Measurements from ENCODE around the gene ZNF319.
"Not testable (repeated sequence)": the region's sequence is repeated elsewhere in the genome, so short reads cannot be mapped to it uniquely, and the experiment has no call there.

ZNF319 gene

DNA sequence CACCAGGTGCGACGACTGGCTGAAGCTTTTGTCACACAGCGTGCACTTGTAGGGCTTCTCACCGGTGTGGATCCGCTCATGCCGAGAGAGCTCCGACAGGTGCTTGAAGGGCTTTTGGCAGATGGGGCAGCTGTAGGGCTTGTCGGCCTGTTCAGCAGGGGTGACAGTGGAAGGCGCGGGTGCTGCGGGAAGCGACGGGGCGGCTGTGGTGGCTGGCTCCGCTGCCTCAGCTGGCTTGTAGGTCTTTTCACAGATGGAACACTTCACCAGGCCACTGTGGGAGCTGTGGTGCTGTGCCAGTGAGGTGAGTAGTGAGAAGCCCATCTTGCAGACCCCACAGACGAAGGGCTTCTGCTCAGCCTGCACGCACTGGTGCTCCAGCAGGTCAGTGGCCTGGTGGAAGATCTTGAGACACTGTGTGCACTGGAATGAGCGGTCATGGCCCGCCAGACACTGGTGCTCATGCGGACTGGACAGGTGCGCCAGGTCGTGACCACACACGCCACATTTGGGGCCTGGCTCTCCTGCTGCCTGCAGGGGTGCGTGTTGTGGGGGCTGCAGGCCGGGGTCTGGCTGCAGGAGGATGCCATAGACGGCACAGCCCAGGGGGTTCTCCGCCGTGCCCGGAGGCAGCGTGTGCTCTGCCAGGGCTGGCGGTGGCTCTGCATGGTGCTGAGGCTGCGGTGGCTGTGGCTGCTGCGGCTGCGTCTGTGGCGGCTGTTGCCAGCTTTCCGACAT is 2.8 kb downstream of the ZNF319 start:
- DNase-seq (ENCODE audit: low spot score): peak; percentile 49

DNA sequence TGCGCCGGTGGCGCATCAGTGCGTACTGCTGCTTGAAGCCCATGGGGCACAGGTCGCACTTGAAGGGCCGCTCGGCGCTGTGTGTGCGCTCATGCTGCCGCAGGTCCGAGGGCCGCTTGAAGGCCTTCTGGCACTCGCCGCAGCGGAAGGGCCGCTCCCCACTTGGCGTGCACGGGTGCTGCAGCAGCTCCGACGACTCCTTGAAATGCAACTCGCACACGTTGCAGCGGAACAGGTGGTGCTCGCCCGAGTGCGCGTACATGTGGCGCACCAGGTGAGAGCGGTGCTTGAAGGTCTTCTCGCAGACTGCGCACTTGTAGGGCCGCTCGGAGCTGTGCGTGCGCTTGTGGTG is 3.3 kb downstream of the ZNF319 start:
- peak; percentile 62 for DNase-seq (ENCODE audit: low spot score)

DNA sequence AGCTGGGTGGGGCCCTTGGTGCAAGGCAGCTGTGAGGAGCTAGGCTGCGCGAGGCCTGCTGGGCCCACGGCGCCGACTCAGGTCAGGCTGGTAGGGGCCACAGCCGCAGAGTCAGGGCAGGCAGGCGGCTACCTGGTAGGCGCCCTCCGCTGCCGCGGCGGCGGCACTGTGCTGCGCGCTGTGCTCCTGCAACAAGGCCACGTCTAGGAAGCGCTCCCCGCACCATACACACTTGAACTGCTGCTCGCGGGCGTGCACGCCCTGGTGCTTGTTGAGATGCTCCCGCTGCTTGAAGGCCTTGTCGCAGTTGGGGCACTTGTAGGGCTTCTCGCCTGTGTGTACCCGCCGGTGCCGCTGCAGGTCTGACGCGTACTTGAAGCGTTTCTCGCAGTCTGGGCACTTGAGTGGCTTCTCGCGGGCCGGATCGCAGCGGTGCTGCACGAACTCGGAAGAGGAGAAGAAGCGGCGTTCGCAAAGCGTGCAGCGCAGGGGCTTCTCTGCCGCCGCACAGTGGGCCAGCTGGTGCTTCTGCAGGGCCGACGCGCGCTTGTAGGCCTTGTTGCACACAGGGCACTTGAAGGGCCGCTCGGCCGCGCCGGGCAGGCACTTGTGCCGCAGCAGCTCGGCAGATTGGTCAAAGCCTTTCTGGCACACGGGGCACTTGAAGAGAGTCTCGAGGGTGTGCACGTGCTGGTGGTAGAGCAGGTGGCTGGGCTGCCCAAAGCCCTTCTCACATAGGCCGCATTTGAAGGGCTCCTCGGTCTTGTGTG is 3.9 kb downstream of the ZNF319 start:
- peak; percentile 57 for DNase-seq (ENCODE audit: low spot score)

DNA sequence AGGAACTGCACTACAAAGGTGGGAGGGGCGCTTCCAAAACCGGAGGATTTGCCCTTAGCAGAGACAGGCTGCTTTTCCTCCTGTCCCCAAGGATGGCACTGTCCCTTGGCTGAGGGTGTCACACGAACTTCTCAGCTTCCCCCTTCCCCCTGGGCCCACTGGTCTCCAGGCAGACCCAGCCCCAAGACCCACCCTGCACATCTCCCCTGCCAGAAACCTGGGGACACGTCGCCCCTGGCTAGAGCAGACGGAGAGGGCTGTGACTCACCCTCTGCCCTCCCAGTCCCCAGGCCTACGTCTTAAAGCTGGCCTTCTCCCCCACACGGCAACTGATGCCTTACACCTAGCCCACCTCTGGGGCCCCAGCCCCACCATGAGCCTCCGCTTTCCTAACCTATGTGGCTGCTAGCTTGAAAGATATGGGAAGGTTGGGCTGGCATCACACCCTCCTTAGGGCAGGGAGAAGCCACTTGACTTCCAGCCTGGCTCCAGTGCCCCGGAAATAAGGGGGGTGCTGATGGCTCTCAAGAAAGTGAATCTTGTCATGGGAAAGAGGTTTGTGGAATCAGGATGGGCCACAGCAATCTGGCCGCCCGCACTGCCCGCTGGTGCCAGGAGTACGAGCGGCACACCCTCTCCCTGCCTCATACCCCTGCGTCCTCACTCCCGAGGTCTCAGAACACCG is 4.6 kb downstream of the ZNF319 start:
- peak; percentile 45 for DNase-seq (ENCODE audit: low spot score)

DNA sequence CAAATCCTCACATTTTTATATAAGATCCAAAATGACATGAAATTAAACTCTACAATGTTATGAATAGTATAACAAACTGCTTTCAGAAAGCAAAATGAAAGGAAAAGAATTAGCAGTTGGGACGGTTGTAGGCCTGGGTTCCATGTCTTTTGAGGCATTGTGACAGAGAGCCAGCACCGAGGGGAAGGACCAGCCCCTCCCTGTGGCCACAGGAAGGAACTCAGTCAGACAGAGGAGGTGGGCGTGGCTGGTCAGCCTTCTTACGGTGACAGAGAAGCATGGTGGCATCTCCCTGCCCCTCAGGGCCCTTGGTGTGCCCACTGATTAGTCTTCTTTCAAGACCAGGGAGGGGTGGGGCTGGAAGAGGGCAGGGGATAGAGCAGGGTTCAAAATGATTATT is 5.7 kb downstream of the ZNF319 start:
- DNase-seq (ENCODE audit: low spot score): no peak

DNA sequence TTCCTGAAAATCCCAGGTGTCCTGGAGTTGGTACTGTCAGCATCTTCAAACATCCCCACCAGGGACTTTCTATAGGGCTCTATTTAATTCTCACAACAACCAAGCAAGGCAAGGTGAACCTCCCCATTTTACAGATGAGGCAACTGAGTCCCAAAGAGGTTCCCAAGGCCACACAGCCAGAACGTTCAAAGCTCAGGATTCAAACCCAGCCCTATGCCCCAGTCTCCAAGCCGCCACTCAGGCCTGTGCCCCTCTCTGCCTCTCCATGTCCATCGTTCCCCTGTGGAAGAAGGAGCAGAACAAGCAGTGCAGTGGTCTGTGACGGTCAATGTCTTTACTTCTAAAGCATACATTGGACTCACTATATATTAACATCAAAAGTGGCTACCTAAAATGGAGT is 6.1 kb downstream of the ZNF319 start:
- peak; percentile 42 for DNase-seq (ENCODE audit: low spot score)

DNA sequence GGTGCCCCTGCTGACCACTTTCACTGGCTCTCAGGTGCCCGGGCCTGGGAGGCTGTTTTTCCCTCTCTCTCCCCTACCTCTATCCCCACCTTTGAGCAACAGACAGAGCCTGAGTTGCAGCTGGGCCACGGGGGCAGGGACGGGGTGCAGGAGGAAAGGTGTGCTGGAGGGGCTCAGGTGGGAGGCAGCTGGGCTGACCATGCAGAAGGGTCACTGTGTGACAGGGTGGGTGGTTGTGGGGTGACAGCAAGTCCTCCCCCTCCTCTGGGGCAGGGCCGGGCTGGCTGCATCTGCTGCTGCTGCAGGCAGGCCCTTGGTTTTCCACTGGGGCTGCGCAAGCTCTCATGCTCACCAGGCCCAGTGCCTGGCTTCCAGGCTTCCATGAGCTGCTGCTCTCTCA is 6.6 kb downstream of the ZNF319 start:
- DNase-seq (ENCODE audit: low spot score): no peak

DNA sequence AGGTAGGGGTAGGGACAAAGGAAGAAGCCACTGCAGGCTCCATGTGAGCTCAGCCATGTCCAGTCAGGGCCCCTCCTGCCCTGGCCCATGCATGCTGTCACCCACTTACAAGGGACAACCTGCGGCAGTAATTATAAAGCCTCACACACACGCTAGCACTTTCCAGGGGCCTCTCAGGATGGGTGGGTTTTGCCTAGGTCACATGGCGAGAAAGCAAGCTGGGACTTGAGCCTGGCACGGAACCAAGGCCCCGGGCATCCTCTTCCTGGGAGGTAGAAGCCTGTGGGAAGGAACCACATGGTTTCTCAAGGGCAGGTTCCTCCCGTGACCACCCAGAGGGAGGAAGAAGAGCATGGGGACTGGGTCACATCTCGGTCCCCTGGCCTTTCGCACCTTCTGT is 7.0 kb downstream of the ZNF319 start:
- DNase-seq (ENCODE audit: low spot score): peak; percentile 50

DNA sequence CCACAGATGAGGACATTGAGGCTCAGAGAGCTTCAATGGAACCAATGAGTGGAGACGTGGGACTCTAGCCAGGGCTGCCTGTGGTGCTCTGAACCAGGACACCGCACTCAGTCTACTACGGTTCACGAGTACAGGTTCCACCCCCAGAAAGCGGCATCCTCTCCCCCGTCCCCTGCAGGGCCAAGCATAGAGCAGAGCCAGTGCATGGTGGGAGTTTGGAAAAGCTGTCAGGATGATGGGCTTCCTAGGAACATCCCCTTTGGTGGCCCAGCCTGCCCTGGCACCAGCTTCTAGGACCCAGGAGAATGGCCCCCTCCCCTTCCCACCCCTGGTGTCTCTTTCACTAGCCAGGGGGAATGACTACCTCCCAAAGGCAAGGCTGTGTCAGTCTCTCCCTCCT is 8.4 kb downstream of the ZNF319 start:
- peak; percentile 28 for DNase-seq (ENCODE audit: low spot score)

DNA sequence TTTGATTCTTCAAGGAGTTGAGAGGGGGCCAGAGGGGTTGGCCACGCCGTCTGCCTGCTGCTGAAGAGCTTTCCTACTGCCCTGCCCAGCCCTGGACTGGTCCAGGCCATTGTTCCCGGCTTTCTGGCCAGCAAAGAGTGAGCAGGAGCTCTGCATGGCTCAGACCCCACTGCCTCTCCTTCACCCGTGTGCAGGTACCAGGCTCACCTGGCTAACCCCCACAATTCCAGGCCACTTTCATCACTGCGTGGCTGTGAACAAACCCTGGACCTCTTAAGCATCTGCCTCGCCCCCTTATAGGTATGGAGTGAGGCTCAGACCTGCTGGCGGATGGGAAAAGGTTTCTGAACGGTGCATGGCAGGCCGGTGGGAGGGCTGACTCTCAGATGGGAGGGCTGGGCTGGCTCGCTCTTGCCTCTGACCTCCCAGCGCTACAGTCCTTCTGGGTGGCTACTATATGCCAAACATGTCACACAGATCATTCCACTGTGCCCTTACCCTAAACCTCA is 8.9 kb downstream of the ZNF319 start:
- peak; percentile 6 for DNase-seq (ENCODE audit: low spot score)

DNA sequence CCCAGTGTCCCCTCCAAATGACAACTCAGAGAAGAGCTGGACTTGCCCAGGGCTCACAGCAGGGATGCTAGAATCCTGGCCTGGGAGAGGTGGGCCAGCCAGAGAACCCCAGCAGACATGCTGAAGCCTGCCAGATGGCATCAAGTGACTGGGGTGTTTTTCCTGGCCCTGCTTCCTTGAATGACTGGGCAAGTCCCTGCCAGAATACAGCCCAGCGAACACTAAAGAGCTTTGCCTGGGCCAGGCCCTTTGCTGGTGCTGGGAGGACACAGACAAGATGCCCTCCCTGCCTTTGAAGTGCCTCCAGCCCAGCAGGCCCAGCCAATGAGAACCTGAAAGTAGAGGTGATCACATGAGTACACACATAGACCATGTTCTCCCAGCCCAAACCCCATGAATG is 11.5 kb downstream of the ZNF319 start:
- peak; percentile 63 for DNase-seq (ENCODE audit: low spot score)

DNA sequence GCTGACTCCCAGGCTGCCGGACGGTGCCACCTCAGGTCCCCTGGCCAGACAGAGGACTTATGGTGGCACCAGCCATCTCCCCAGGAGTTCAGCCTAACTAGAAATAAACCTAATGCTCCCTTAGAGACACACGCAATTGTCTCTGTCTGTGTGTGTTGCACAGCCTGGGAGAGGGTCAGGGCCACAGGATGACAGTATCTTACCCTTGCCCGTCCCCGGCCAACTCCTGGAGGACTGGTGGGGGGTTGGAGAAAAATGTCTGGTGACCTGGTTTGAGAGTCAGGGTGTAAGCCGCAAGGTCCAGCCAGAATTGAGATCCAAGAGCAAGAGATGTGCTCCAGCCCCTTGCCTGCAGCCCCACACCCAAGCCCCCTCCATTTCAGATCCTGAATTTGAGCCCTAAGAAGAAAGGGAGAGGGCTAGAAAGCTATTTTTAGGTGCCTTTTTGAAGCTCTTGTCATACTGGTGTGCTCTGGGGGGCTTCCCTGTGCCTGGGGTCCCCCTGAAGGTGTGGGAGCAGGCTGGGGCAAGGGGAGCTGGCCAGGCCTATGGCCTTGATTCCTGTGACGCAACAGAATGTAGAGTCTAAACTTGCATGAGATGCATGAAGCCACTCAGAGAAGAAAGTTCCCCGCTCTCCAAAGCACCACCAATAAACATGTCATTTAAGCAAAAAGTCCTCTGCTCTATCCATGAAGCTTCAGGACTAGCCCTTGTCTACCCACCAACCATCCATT is 12.9 kb downstream of the ZNF319 start:
- DNase-seq (ENCODE audit: low spot score): peak; percentile 46

DNA sequence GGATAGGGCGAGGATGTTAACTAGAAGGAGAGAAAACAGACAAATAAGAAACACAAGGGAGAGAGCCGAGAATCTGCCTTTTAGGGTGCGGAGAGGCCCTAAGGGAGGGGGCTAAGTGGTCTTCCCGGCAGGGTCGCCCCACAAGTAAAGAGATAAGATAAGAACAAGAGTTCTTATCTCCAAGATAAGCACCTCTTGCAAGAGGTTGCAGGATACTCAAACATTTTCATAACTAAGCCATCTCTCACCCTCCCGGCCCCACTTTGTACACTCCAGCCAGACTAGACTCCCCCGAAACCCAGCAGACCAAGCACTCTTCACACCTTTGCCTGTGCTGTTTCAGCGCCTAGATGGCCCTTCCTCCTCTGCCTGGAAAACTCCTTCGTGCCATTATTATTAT is 14.3 kb downstream of the ZNF319 start:
- peak; percentile 34 for DNase-seq (ENCODE audit: low spot score)

DNA sequence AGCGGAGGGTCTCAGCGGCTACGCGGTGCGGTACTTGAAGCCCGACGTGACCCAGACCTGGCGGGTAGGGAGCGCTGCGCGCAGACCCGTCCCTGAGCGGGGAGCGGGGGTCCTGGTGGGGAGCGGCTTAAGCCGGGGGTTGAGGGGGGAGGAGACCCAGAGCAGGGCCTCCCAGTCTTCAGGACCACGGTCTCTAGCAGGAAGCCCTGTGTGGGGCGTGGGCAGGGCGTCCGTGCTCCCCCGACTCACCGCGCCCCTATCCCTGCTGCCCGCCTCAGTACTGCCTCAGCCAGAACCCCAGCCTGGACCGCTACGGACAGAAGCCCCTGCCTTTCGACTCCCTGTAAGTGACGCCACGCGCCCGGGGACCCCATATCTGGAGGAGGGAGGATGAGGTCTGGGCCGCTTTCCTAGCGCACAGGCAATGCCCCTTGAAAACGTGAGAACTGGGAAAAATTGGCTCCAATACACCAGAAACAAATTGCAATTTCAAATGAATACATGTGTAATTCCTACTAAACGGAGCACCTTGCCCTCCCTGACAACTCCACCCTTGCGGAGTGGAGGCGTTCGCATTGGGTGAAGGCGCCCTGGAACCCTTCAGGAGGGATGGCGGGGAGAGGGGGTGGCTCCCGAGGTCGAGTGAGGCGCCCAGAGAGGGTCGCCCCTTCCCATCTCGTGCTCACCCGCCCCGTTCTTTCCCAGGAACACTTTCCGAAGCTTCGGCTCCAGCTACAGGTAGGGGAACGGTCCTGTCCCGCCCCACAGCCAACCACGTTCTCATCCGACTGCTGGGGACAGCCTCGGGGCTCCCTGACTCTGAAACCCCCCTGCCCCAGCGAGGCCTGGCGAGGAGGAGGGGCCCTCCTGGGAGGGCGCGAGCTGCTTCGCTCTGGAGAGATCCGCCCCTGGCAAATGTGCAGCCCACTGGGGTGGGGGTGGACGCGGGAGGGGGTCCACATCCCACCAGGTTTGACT is 15.0 kb downstream of the ZNF319 start:
- peak; percentile 60 for DNase-seq (ENCODE audit: low spot score)

DNA sequence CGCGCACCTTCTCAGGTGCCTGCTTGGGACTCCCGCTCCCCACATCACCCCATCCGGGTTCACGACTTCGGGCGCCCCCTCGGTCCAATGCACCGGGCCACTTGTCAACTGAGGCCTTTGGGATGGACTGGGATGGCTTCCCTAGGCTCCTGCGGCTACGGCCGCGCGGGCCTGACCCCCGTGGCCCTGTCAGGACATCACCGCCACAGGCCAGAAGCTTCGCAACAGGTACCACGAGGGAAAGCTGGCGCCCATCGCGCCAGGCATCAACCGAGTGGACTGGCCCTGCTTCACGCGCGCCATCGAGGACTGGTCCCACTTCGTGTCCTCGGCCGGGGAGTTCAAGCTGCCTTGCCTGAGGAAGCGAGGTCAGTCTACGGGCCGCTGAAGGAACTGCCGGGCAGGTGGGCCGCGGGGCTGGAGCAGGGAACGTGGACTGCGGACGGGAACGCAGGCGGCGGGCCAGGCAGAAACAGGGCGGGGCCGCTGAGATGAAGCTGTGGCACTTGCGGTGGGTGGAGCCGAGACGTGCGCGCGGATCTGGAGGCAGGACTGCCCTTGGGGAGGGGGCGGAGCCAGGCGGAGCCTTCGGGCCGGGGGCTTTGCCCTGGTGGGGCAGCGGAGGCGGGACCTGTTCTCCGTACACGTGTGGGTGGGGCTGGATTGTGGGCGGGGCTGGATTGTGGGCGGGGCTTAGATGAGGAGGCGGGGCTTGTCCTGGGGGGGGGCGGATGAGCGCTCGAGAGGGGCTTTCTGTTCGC is 15.8 kb downstream of the ZNF319 start:
- DNase-seq (ENCODE audit: low spot score): peak; percentile 84

DNA sequence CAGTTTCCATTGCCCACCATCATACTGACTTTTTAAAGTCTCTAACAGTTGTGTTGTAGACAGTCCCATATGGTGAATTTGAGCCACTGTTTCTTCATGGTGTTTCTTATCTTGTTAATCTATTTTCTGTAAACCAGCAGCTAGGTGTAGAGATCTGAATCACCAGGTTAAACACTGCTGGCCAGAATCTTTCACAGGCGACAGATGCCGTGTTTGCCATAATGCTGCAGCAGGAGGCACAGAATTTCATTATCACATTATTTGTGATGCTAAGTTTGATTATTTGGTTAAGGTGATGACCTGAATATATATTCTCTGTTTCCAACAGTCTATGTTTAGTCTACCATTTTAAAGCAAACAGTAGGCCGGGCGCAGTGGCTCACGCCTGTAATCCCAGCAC is 18.1 kb downstream of the ZNF319 start:
- no peak for DNase-seq (ENCODE audit: low spot score)

DNA sequence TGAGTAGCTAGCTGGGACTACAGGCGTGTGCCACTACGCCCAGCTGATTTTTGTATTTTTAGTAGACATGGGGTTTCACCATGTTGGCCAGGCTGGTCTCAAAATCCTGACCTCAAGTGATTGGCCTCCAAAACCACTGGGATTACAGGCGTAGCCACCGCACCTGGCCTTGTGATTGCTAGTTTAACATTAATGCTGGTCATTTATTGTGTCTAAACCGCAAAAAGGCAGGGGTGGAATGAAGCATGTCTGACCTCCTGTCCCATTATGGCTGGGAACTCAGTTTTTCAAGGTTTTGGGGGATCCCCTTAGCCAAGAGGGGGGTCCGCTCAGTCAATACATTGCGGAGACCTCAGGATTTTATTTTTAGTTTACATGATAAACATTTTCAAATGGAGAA is 18.8 kb downstream of the ZNF319 start:
- DNase-seq (ENCODE audit: low spot score): no peak

DNA sequence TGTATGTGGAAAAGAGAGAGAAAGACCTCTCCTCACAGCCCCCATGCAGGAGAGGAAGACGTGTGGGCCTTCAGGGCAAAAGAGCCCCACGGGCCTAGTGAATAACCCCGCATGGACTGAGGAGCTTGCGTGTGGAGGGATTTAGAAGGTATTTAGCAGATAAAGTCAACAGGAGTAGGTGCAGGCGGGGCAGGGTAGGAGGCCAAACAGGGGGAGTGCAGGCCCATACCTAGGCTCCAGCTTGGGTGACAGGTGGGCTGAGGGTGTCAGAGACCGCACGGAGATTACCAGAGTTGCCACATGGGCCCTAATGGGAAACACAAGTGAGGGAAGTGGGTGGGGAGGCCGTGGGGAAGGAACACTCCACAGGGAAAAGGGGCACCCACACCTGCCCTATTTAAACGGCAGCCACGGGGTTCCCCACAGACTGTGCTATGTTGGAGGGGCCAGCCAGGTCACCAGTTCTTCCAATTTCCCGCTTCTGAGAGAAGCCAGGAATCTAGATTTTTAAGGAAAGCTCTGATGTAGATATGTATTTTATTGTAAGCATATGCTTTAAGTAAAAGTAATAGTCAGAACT is 21.4 kb downstream of the ZNF319 start:
- DNase-seq (ENCODE audit: low spot score): no peak

DNA sequence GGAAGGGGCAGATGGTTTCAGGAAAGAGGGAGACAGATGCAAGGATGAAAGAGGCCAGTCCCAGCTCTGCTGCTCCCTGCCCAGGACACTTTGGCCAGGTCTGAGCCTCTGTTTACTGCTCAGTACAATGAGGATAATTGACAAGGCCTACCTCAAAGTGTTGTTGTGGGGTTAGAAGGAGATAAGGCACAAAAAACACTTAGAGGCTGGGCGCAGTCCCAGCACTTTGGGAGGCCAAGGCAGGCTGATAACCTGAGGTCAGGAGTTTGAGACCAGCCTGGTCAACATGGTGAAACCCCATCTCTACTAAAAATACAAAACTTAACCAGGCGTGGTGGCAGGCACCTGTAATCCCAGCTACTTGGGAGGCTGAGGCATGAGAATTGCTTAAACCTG is 22.4 kb downstream of the ZNF319 start:
- DNase-seq (ENCODE audit: low spot score): not testable (repeated sequence)
